ENCODE measurements around the gene ATG16L2.

DNA sequence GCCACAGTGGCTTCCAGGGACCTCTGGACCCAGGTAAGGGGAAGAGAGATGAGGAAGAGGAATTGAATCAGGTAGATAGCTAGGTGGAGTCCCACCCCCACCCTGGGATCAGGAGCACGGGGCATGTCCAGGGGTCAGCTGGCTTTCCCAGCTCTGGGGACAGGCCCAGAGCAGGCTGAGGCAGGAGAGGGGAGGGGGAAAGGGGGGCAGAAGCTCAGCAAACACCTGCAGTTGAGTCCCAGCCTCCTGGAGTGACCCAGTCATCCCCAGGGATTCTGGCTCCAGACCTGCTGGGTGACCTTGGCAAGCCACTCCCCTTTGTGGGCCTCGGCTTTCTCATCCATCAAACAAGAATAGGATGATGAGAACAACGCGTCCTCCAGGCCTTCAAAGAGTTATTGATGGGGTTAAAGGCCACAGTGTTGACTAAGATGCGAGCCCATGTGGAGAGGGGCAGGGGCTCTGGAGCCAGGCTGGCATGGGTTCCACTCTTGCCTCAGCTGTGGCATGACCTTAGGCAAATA is 36.4 kb upstream of the ATG16L2 start:
- TF ChIP-seq, protein P1, sequence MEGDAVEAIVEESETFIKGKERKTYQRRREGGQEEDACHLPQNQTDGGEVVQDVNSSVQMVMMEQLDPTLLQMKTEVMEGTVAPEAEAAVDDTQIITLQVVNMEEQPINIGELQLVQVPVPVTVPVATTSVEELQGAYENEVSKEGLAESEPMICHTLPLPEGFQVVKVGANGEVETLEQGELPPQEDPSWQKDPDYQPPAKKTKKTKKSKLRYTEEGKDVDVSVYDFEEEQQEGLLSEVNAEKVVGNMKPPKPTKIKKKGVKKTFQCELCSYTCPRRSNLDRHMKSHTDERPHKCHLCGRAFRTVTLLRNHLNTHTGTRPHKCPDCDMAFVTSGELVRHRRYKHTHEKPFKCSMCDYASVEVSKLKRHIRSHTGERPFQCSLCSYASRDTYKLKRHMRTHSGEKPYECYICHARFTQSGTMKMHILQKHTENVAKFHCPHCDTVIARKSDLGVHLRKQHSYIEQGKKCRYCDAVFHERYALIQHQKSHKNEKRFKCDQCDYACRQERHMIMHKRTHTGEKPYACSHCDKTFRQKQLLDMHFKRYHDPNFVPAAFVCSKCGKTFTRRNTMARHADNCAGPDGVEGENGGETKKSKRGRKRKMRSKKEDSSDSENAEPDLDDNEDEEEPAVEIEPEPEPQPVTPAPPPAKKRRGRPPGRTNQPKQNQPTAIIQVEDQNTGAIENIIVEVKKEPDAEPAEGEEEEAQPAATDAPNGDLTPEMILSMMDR (IDR thresholded peaks at IDR 0.05) = no peak
- TF ChIP-seq POLR2A (IDR thresholded peaks at IDR 0.05) = no peak
